PC-3 (cell line): Measurements from ENCODE around the gene DMKN. TPM values are rescaled to one million over a fixed set of nuclear protein-coding genes. Genes with fewer than 3 reads are reported as not detected.

ENCODE experiments used
- ATAC-seq: fragments of 200-7000 bp; cut with Tn5 transposase; 2 replicates; pipeline ENCODE4 v1.9.1; 2020; ENCODE audit warnings: mild to moderate bottlenecking, moderate library complexity
- BruUV-seq: library from RNA; stranded (reverse); fragments of 400-500 nt; replicated peaks from 2 replicates; lab custom pipeline; 2021; lab: Mats Ljungman, UMichigan
- CTCF ChIA-PET: fragments of 300-600 bp; sonication (Branson Sonifier 250); formaldehyde crosslinking; loops from one replicate; lab custom pipeline; 2022; ENCODE audit warnings: antibody characterized with exemption; lab: Charles Lee
- POLR2A ChIA-PET: fragments of 300-600 bp; sonication (Branson Sonifier 250); formaldehyde crosslinking; loops from one replicate; lab custom pipeline; 2022; ENCODE audit warnings: antibody characterized with exemption; ENCODE audit not compliant: unreplicated experiment; lab: Charles Lee
- DNase-seq: peaks from one replicate; pipeline ENCODE4 v3.0.0-alpha.2; 2015
- H2AFZ ChIP-seq: fragments of 300-600 bp; sonication (generic); 2 replicates; pipeline ENCODE4 v1.6.0; 2016; ENCODE audit warnings: antibody characterized with exemption, low read length
- H3F3A ChIP-seq: fragments of 300-600 bp; sonication (generic); one replicate; pipeline ENCODE4 v1.6.0; 2017; ENCODE audit warnings: antibody characterized with exemption, low read length, control low read depth, mild to moderate bottlenecking; ENCODE audit not compliant: unreplicated experiment
- H3K27ac ChIP-seq: fragments of 300-600 bp; sonication (generic); 2 replicates; pipeline ENCODE4 v1.5.1; 2016; ENCODE audit warnings: mild to moderate bottlenecking, low read length
- H3K27me3 ChIP-seq: fragments of 300-600 bp; sonication (generic); 2 replicates; pipeline ENCODE4 v1.6.1; 2016; ENCODE audit warnings: low read length, mixed read lengths
- H3K36me3 ChIP-seq: fragments of 300-600 bp; sonication (generic); 2 replicates; pipeline ENCODE4 v1.6.1; 2016; ENCODE audit warnings: low read depth, mixed run types, low read length, mixed read lengths
- H3K4me1 ChIP-seq: fragments of 300-600 bp; sonication (generic); 2 replicates; pipeline ENCODE4 v1.5.1; 2016; ENCODE audit warnings: low read length; ENCODE audit not compliant: insufficient read depth
- H3K4me2 ChIP-seq: fragments of 300-600 bp; sonication (generic); 2 replicates; pipeline ENCODE4 v1.6.0; 2016; ENCODE audit warnings: low read length
- H3K4me3 ChIP-seq: fragments of 300-600 bp; sonication (generic); 2 replicates; pipeline ENCODE4 v1.5.1; 2016; ENCODE audit warnings: mild to moderate bottlenecking, low read length, mixed read lengths
- H3K79me2 ChIP-seq: fragments of 300-600 bp; sonication (generic); 2 replicates; pipeline ENCODE4 v1.6.1; 2017; ENCODE audit warnings: low read length, mixed read lengths
- H3K9ac ChIP-seq: fragments of 300-600 bp; sonication (generic); 2 replicates; pipeline ENCODE4 v1.6.0; 2016; ENCODE audit warnings: mild to moderate bottlenecking, low read length
- H3K9me2 ChIP-seq: fragments of 300-600 bp; sonication (generic); replicated peaks from 2 replicates; pipeline ENCODE4 v1.6.1; 2016; ENCODE audit warnings: mixed run types, low read length, mixed read lengths
- H3K9me3 ChIP-seq: fragments of 300-600 bp; sonication (generic); 2 replicates; pipeline ENCODE4 v1.6.1; 2016; ENCODE audit warnings: low read length, mixed read lengths
- H4K20me1 ChIP-seq: fragments of 300-600 bp; sonication (generic); 2 replicates; pipeline ENCODE4 v1.6.1; 2016; ENCODE audit warnings: low read length, mixed read lengths
- CTCF ChIP-seq: fragments of 300-600 bp; sonication (generic); conservative IDR thresholded peaks from 2 replicates; pipeline ENCODE4 v1.5.1; 2017; ENCODE audit warnings: antibody characterized with exemption, low read depth, mild to moderate bottlenecking, low read length
- EZH2 ChIP-seq: fragments of 300-600 bp; sonication (generic); IDR thresholded peaks from one replicate; pipeline ENCODE4 v1.6.1; 2017; ENCODE audit warnings: antibody characterized with exemption, mild to moderate bottlenecking, low read length; ENCODE audit not compliant: unreplicated experiment
- EZH2phosphoT487 ChIP-seq: fragments of 300-600 bp; sonication (generic); IDR thresholded peaks from 2 replicates; pipeline ENCODE4 v1.6.1; 2018; ENCODE audit warnings: mild to moderate bottlenecking, antibody characterized with exemption, low read length, borderline replicate concordance
- intact Hi-C: fragments of 100-400 bp; cut with micrococcal nuclease; formaldehyde crosslinking; loops from 2 replicates; pipeline ENCODE4 v1.9.0; 2023
- total RNA-seq: library from RNA; depleted of rRNA; stranded (reverse); fragments of >200 nt; gene quantifications from 2 replicates; pipeline ENCODE4 v1.2.3, GENCODE V29; 2014

Gene DMKN
- total RNA-seq, 1 experiment from 2014 or later = 128 TPM

GRCh38 chr19:35562336-35562735, 48.9 kb upstream of the DMKN start:
- Histone ChIP-seq H4K20me1 (no peaks in the 10 kb centered on the region), H3K9me2 (no peaks in the 10 kb centered on the region), H3K27ac (no peak overlapping the region), H3F3A (no peaks in the 10 kb centered on the region), H3K9ac (no peak overlapping the region), H2AFZ (no peak overlapping the region), H3K9me3 (no peaks in the 10 kb centered on the region), H3K4me2 (no peak overlapping the region), H3K79me2 (no peaks in the 10 kb centered on the region), H3K4me1 (no peaks in the 10 kb centered on the region), H3K4me3 (no peak overlapping the region), H3K27me3 (no peaks in the 10 kb centered on the region), H3K36me3 (no peaks in the 10 kb centered on the region)
- BruUV-seq = no TSS peak
- intact Hi-C loops = no loop called here
- POLR2A ChIA-PET = no interaction called here
- DNase-seq (no peak), ATAC-seq (no peak)
- no peak for TF ChIP-seq CTCF
- TF ChIP-seq EZH2phosphoT487 = no peak
- TF ChIP-seq EZH2 = no peak
- CTCF ChIA-PET = no interaction called here

- Histone ChIP-seq H3K4me1 (no peaks in the 10 kb centered on the region), H3K79me2 (no peaks in the 10 kb centered on the region), H3K9me2 (no peaks in the 10 kb centered on the region), H3K4me3 (no peak overlapping the region), H3K36me3 (no peaks in the 10 kb centered on the region), H3K9me3 (no peaks in the 10 kb centered on the region), H3F3A (no peaks in the 10 kb centered on the region), H3K9ac (no peak overlapping the region), H4K20me1 (no peaks in the 10 kb centered on the region), H3K4me2 (no peak overlapping the region), H2AFZ (no peak overlapping the region), H3K27ac (no peak overlapping the region), H3K27me3 (no peaks in the 10 kb centered on the region)
- ChIA-PET POLR2A (no interaction called here), CTCF (no interaction called here)
- DNase-seq (no peak), ATAC-seq (no peak)
- TF ChIP-seq CTCF (no peak), EZH2 (no peak), EZH2phosphoT487 (no peak)
- BruUV-seq = no TSS peak
- intact Hi-C loops = no loop called here
These were observed 48.0 kb upstream of the DMKN start for GRCh38 chr19:35561436-35561835.

GRCh38 chr19:35560677-35561076, 47.2 kb upstream of the DMKN start:
- Histone ChIP-seq H3K79me2 (no peaks in the 10 kb centered on the region), H2AFZ (no peak overlapping the region), H3K4me3 (no peak overlapping the region), H3K27me3 (no peaks in the 10 kb centered on the region), H4K20me1 (no peaks in the 10 kb centered on the region), H3K9ac (no peak overlapping the region), H3K4me2 (no peak overlapping the region), H3K4me1 (no peaks in the 10 kb centered on the region), H3K27ac (no peak overlapping the region), H3K9me3 (no peaks in the 10 kb centered on the region), H3F3A (no peaks in the 10 kb centered on the region), H3K9me2 (no peaks in the 10 kb centered on the region), H3K36me3 (no peaks in the 10 kb centered on the region)
- DNase-seq (no peak), ATAC-seq (no peak)
- POLR2A ChIA-PET = no interaction called here
- intact Hi-C loops = no loop called here
- CTCF ChIA-PET = no interaction called here
- TF ChIP-seq EZH2 = no peak
- no peak for TF ChIP-seq CTCF
- no peak for TF ChIP-seq EZH2phosphoT487
- BruUV-seq = no TSS peak
